Ascending aorta (tissue), 2 donors: ENCODE data around the gene SGK1. TPM values are rescaled to one million over a fixed set of nuclear protein-coding genes. Genes with fewer than 3 reads are reported as not detected.
"Not testable (repeated sequence)": the region's sequence is repeated elsewhere in the genome, so short reads cannot be mapped to it uniquely, and the experiment has no call there.

Experiments
- DNase-seq, 2 donors: peaks; one replicate each; pipeline ENCODE4 v3.0.0-alpha.2; 2019; ENCODE audit warnings: low spot score in 2 of 2
- H3K27ac ChIP-seq, 2 donors: fragments of 200-600 bp; sonication (generic); one replicate each; pipeline ENCODE4 v1.5.1; 2016 to 2017; ENCODE audit warnings: mild to moderate bottlenecking in 1 of 2
- H3K27me3 ChIP-seq: fragments of 200-600 bp; sonication (generic); one replicate; pipeline ENCODE4 v1.5.1; 2017
- H3K36me3 ChIP-seq, 2 donors: fragments of 200-600 bp; sonication (generic); one replicate each; pipeline ENCODE4 v1.5.1; 2016
- H3K4me1 ChIP-seq, 2 donors: fragments of 200-600 bp; sonication (generic); one replicate each; pipeline ENCODE4 v1.5.1; 2016 to 2017; ENCODE audit warnings: mild to moderate bottlenecking in 1 of 2
- H3K4me3 ChIP-seq, 2 donors: fragments of 200-600 bp; sonication (generic); one replicate each; pipeline ENCODE4 v1.5.1; 2016 to 2017; ENCODE audit warnings: mild to moderate bottlenecking in 1 of 2
- H3K9me3 ChIP-seq, 2 donors: fragments of 200-600 bp; sonication (generic); one replicate each; pipeline ENCODE4 v1.5.1; 2016
- CTCF ChIP-seq, 3 experiments: fragments of 200-600 bp in 2 of 3; fragments of 450-650 bp in 1 of 3; sonication (generic) in 2 of 3; IDR thresholded peaks; one replicate each; pipeline ENCODE4 v1.5.1; 2016 to 2019; ENCODE audit warnings: antibody characterized with exemption in 3 of 3, mild to moderate bottlenecking in 1 of 3, moderate library complexity in 1 of 3
- intact Hi-C: fragments of 100-400 bp; cut with DNase I; formaldehyde crosslinking; loops from one replicate; pipeline ENCODE4 v1.15.1; 2023
- total RNA-seq: library from RNA; depleted of rRNA; stranded (reverse); fragments of >200 nt; gene quantifications from one replicate; pipeline ENCODE4 v1.1.0, GENCODE V29; 2016

SGK1 gene
- total RNA-seq, 1 donor from 2014 or later, result 200 TPM

- Histone ChIP-seq H3K9me3 (no peaks in the 10 kb centered on the region), H3K27me3 (no peaks in the 10 kb centered on the region), H3K36me3 (no peaks in the 10 kb centered on the region), H3K4me3 (no peak overlapping the region), H3K4me1 (no peaks in the 10 kb centered on the region), H3K27ac (no peak overlapping the region)
- no peak for TF ChIP-seq CTCF (IDR thresholded peaks at IDR 0.05)
- no peak for DNase-seq
- intact Hi-C loops, result no loop called here
These were observed 132.6 kb downstream of the SGK1 start for GRCh38 chr6:134185277-134185676.

GRCh38 chr6:134183844-134184243 lies 134.1 kb downstream of the SGK1 start:
- intact Hi-C loops, result no loop called here
- DNase-seq, result no peak
- TF ChIP-seq CTCF (IDR thresholded peaks at IDR 0.05), result no peak
- Histone ChIP-seq H3K36me3 (no peaks in the 10 kb centered on the region), H3K4me1 (peaks cover 0 to 2% of the 10 kb centered on the region in 2 donors), H3K27me3 (no peaks in the 10 kb centered on the region), H3K27ac (no peak overlapping the region), H3K9me3 (no peaks in the 10 kb centered on the region), H3K4me3 (no peak overlapping the region)

- TF ChIP-seq CTCF (IDR thresholded peaks at IDR 0.05), result no peak
- H3K27me3 ChIP-seq, result no peaks in the 10 kb centered on the region
- intact Hi-C loops, result no loop called here
- no peaks in the 10 kb centered on the region for H3K9me3 ChIP-seq
- DNase-seq, result no peak
- H3K36me3 ChIP-seq, result no peaks in the 10 kb centered on the region
- H3K4me3 ChIP-seq, result no peak overlapping the region
- H3K4me1 ChIP-seq, result peaks cover 0 to 10% of the 10 kb centered on the region in 2 donors
- no peak overlapping the region for H3K27ac ChIP-seq
These were observed 135.4 kb downstream of the SGK1 start for GRCh38 chr6:134182528-134182927.

GRCh38 chr6:134181726-134182125 lies 136.2 kb downstream of the SGK1 start:
- intact Hi-C loops, H3K9me3 ChIP-seq, H3K27me3 ChIP-seq, H3K36me3 ChIP-seq, H3K27ac ChIP-seq, DNase-seq, H3K4me3 ChIP-seq: not testable (repeated sequence)
- H3K4me1 ChIP-seq, result peaks cover 0 to 18% of the 10 kb centered on the region in 2 donors

GRCh38 chr6:134181251-134181650 lies 136.7 kb downstream of the SGK1 start:
- H3K4me1 ChIP-seq, result peaks cover 0 to 22% of the 10 kb centered on the region in 2 donors
- H3K4me3 ChIP-seq, intact Hi-C loops, H3K9me3 ChIP-seq, H3K27me3 ChIP-seq, DNase-seq, H3K36me3 ChIP-seq, H3K27ac ChIP-seq: not testable (repeated sequence)

GRCh38 chr6:134180540-134180939 lies 137.4 kb downstream of the SGK1 start:
- H3K36me3 ChIP-seq, H3K4me3 ChIP-seq, H3K27me3 ChIP-seq, DNase-seq, intact Hi-C loops, H3K27ac ChIP-seq, H3K9me3 ChIP-seq: not testable (repeated sequence)
- H3K4me1 ChIP-seq, result peaks cover 0 to 22% of the 10 kb centered on the region in 2 donors

GRCh38 chr6:134178161-134179044 lies 139.5 kb downstream of the SGK1 start:
- intact Hi-C loops, result loop anchor here (1.0 to 10.0 kb wide), 6 partner anchors 116 to 1664 kb away; partner anchors contain the start of genes HBS1L, RPS12, STX7 and TBPL1
- DNase-seq, result peak; percentile 53 to 91
- H3K4me3 ChIP-seq, result peak overlapping the region; percentile 39 to 90
- H3K4me1 ChIP-seq, result peaks cover 0 to 28% of the 10 kb centered on the region in 2 donors
- TF ChIP-seq CTCF (IDR thresholded peaks at IDR 0.05), result peak; percentile 58 to 80 (median 72)
- H3K36me3 ChIP-seq, result peaks cover 2 to 5% of the 10 kb centered on the region in 2 donors
- H3K27ac ChIP-seq, result peak overlapping the region; percentile 99 to 100
- no peaks in the 10 kb centered on the region for H3K27me3 ChIP-seq
- no peaks in the 10 kb centered on the region for H3K9me3 ChIP-seq
